Vagina (tissue), 2 donors: ENCODE results near the gene MVD. TPM values are rescaled to one million over a fixed set of nuclear protein-coding genes. Genes with fewer than 3 reads are reported as not detected.

Experiments
- DNase-seq, 2 donors: peaks; one replicate each; pipeline ENCODE4 v3.0.0-alpha.2; 2017; ENCODE audit errors: extremely low spot score in 2 of 2
- H3K27ac ChIP-seq: fragments of 200-600 bp; sonication (generic); one replicate; pipeline ENCODE4 v1.5.1; 2019
- H3K27me3 ChIP-seq: fragments of 200-600 bp; sonication (generic); one replicate; pipeline ENCODE4 v1.5.1; 2019
- H3K36me3 ChIP-seq, 2 donors: fragments of 200-600 bp; sonication (generic); one replicate each; pipeline ENCODE4 v1.5.1; 2017 to 2019
- H3K4me1 ChIP-seq: fragments of 200-600 bp; sonication (generic); one replicate; pipeline ENCODE4 v1.5.1; 2019
- H3K4me3 ChIP-seq, 2 donors: fragments of 200-600 bp; sonication (generic); 1 replicate in 1 of 2; 2 replicates in 1 of 2; pipeline ENCODE4 v1.5.1; 2016 to 2019
- H3K9me3 ChIP-seq: fragments of 200-600 bp; sonication (generic); one replicate; pipeline ENCODE4 v1.5.1; 2019
- POLR2A ChIP-seq, 2 donors: fragments of 450-650 bp; IDR thresholded peaks; one replicate each; pipeline ENCODE4 v1.6.1; 2017; ENCODE audit warnings: antibody characterized with exemption in 2 of 2, mild to moderate bottlenecking in 2 of 2, moderate library complexity in 2 of 2
- POLR2AphosphoS5 ChIP-seq, 2 donors: sonication (generic); formaldehyde crosslinking; IDR thresholded peaks; one replicate each; pipeline ENCODE4 v1.9.0; 2017; ENCODE audit warnings: antibody characterized with exemption in 2 of 2, mild to moderate bottlenecking in 2 of 2, low read depth in 1 of 2; ENCODE audit not compliant: insufficient read depth in 1 of 2
- intact Hi-C: fragments of 100-400 bp; cut with DNase I; formaldehyde crosslinking; loops from one replicate; pipeline ENCODE4 v1.15.1; 2023
- total RNA-seq: library from RNA; depleted of rRNA; stranded (reverse); fragments of >200 nt; gene quantifications from one replicate; pipeline ENCODE4 v1.2.3, GENCODE V29; 2016
- TF ChIP-seq, protein P1 (sequence below), 3 experiments: fragments of 450-650 bp in 2 of 3; fragments of 200-600 bp in 1 of 3; sonication (generic) in 1 of 3; IDR thresholded peaks; one replicate each; pipeline ENCODE4 v1.5.1; 2017 to 2019; ENCODE audit warnings: antibody characterized with exemption in 3 of 3, mild to moderate bottlenecking in 2 of 3, moderate library complexity in 2 of 3

Gene MVD
- total RNA-seq, 1 donor from 2014 or later: 33.1 TPM

DNA sequence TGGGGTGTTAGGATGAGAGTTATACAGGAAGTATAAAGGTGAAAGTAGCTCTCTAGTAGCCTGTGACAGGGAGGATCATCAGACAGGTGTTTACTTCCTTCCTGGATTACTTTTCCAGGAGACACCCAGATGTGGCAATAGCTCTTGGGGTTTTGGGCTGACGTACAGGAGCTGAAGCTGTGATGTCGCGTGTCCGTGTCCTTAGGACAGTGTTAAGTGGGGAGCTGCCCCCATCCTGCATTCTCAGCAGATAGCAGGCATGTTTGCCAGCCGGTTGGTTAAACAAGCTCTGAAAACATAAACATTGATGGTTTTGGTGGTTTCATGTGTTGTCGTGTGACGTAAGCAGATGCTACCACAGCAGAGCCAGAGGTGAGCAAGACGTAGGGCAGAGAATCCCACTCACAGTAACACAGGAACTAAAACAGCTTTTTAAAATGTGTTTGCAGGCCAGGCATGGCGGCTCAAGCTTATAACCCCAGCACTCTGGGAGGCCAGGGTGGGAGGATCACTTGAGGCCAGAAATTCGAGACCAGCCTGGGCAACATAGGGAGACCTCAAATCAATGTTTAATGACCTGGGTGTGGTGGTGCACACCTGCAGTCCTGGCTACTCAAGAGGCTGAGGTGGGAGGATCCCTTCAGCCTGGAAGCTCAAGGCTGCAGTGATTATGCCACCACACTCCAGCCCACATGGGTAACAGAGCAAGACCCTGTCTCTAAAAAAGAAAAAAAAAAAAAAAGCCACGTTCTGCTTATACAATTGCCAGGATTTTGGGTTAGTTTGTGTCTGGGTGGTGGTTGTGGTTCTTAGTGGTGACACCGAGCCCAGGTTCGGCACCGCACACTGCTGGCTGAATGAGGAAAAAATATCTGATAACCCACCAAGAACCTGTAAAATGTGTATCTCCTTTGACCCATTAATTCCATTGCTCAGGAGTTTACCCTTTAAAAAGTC, 42.8 kb downstream of the MVD start:
- no peak for DNase-seq
- peaks cover 4% of the 10 kb centered on the region for H3K4me1 ChIP-seq
- no peak overlapping the region for H3K4me3 ChIP-seq
- intact Hi-C loops: no loop called here
- TF ChIP-seq POLR2AphosphoS5 (IDR thresholded peaks at IDR 0.05; ENCODE audit: insufficient read depth in 1 of 2, low read depth in 1 of 2) (no peak), POLR2A (IDR thresholded peaks at IDR 0.05) (no peak)
- TF ChIP-seq, protein P1, sequence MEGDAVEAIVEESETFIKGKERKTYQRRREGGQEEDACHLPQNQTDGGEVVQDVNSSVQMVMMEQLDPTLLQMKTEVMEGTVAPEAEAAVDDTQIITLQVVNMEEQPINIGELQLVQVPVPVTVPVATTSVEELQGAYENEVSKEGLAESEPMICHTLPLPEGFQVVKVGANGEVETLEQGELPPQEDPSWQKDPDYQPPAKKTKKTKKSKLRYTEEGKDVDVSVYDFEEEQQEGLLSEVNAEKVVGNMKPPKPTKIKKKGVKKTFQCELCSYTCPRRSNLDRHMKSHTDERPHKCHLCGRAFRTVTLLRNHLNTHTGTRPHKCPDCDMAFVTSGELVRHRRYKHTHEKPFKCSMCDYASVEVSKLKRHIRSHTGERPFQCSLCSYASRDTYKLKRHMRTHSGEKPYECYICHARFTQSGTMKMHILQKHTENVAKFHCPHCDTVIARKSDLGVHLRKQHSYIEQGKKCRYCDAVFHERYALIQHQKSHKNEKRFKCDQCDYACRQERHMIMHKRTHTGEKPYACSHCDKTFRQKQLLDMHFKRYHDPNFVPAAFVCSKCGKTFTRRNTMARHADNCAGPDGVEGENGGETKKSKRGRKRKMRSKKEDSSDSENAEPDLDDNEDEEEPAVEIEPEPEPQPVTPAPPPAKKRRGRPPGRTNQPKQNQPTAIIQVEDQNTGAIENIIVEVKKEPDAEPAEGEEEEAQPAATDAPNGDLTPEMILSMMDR (IDR thresholded peaks at IDR 0.05): no peak
- H3K36me3 ChIP-seq: peaks cover 0 to 33% of the 10 kb centered on the region in 2 donors
- no peak overlapping the region for H3K27ac ChIP-seq
- H3K9me3 ChIP-seq: no peaks in the 10 kb centered on the region
- no peaks in the 10 kb centered on the region for H3K27me3 ChIP-seq

DNA sequence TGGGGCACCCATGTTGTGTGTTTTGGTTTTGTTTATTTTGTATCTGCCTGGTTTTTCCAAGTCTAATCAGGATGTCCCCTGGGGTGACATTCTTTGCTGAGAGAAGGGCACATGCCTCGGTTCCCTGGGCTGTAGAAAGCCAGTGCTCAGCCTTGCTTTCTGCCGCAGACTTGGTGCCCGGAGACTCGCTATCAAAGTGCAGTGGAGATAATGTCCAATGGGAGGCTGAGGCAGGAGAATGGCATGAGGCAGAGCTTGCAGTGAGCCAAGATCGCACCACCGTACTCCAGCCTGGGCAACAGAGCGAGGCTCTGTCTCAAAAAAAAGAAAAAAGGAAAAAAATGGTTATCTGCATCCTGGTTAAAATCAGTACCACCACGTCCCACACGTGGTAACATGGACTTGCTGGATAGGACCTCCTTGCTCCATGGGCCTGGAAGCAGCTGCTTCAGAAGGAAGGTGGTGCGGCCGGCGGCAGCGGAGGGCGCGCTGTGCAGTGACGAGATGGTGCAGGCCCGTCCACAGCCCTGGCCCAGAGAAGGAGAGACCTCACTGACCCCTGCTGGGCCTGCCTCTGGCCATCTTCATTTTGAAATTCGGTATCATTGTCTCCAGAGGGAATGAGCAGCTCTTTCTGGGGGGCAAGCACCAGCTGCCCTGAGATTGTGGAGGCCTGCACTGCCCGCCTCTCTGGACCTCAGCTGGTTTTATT, 43.8 kb downstream of the MVD start:
- Histone ChIP-seq H3K4me3 (no peak overlapping the region), H3K36me3 (peaks cover 0 to 22% of the 10 kb centered on the region in 2 donors), H3K27me3 (no peaks in the 10 kb centered on the region), H3K27ac (no peak overlapping the region), H3K9me3 (no peaks in the 10 kb centered on the region), H3K4me1 (peaks cover 4% of the 10 kb centered on the region)
- TF ChIP-seq POLR2AphosphoS5 (IDR thresholded peaks at IDR 0.05; ENCODE audit: insufficient read depth in 1 of 2, low read depth in 1 of 2) (no peak), POLR2A (IDR thresholded peaks at IDR 0.05) (no peak)
- TF ChIP-seq, protein P1 (IDR thresholded peaks at IDR 0.05): no peak
- intact Hi-C loops: no loop called here
- no peak for DNase-seq

DNA sequence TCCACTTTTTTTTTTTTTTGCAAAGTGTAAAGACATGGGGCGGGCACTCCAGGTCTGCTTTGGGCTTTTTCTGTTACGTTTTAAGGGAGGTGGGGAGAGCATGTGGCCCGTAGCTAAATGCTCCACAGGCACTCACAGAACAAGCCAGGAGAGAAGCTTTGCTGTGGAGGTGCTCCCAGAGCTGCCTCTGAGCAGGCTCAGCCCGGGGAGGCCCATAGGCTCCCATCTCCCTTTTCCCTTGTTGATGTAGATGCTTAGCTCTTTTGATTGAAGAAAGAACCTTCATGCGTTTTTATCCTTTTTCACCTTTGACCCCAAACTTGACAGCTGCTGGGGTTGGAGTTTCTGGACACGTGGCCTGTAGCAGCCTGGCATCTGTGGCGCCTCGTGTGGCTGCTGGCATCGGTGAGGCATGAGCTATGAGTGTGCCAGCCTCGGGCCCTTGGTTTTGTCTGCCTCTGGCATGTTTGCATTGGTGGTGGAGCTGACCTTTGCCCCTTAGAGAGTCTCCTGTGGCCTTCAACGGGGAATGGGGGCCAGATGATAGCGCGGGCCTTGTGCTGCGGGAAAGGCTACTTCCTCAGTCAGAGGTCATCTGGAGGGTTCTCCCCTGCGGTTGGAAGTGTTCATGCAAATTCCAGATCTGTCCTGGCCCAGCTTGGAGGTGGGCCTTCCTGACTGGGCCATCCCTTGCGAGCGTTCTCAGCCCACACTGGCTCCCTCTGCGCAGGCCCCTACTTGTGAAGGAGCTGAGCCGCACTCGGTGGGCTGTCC, 44.5 kb downstream of the MVD start:
- Histone ChIP-seq H3K36me3 (peaks cover 0 to 15% of the 10 kb centered on the region in 2 donors), H3K4me3 (no peak overlapping the region), H3K9me3 (no peaks in the 10 kb centered on the region), H3K27ac (no peak overlapping the region), H3K4me1 (peaks cover 4% of the 10 kb centered on the region), H3K27me3 (no peaks in the 10 kb centered on the region)
- intact Hi-C loops: no loop called here
- DNase-seq: no peak
- TF ChIP-seq POLR2A (IDR thresholded peaks at IDR 0.05) (no peak), POLR2AphosphoS5 (IDR thresholded peaks at IDR 0.05; ENCODE audit: insufficient read depth in 1 of 2, low read depth in 1 of 2) (no peak)
- TF ChIP-seq, protein P1 (IDR thresholded peaks at IDR 0.05): no peak

DNA sequence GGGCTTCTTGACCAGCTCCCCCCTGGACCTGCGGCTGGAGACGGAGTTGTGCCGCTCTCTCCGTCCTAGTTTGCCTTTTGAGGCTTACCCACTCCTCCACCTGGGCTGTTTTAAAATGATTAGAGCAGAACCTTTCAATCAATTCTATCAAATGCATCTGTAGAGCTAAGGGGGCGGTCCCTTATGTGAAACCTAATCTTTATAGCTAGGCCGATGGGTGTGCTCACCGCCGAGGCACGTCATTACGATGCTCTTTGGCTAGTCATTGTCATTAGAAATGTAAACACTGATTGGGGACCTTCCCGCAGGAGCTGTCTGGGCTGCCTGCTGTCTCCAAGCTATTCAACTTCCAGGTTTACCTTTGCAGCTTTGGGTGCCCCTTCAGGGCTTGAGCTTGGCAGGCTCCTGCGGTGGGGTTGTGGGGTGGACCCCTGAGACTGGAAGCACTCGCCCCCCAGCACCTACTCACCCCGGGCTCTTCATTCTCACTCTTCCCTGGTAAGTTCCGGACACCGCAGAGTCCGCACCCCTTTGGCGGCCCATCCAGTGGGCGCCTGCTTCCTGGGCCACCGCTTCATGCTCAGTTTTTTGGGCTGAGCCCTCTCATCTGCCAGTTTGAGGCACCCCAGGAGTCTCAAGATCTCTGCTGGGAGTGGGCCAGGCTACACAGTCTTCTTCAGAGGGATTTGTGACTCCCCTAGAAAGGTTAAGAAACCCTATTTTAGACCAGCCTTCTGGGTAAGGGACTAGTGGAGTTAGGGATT, 45.4 kb downstream of the MVD start:
- no peaks in the 10 kb centered on the region for H3K27me3 ChIP-seq
- H3K9me3 ChIP-seq: no peaks in the 10 kb centered on the region
- DNase-seq: no peak
- H3K36me3 ChIP-seq: peaks cover 0 to 6% of the 10 kb centered on the region in 2 donors
- H3K4me3 ChIP-seq: no peak overlapping the region
- peaks cover 4% of the 10 kb centered on the region for H3K4me1 ChIP-seq
- intact Hi-C loops: no loop called here
- no peak for TF ChIP-seq POLR2A (IDR thresholded peaks at IDR 0.05)
- TF ChIP-seq, protein P1 (IDR thresholded peaks at IDR 0.05): no peak
- TF ChIP-seq POLR2AphosphoS5 (IDR thresholded peaks at IDR 0.05; ENCODE audit: insufficient read depth in 1 of 2, low read depth in 1 of 2): no peak
- no peak overlapping the region for H3K27ac ChIP-seq
